A673 (cell line): ENCODE measurements around the gene SGF29. TPM values are rescaled to one million over a fixed set of nuclear protein-coding genes. Genes with fewer than 3 reads are reported as not detected.
A peak's percentile ranks its signal among the peaks of the same experiment; 100 is the strongest.
"Not testable (repeated sequence)": the region's sequence is repeated elsewhere in the genome, so short reads cannot be mapped to it uniquely, and the experiment has no call there.

Experiments
- BruUV-seq: library from RNA; stranded (reverse); fragments of 400-500 nt; replicated peaks from 2 replicates; lab custom pipeline; 2021; lab: Mats Ljungman, UMichigan
- CTCF ChIA-PET: fragments of 300-600 bp; sonication (Branson Sonifier 250); formaldehyde crosslinking; loops from one replicate; lab custom pipeline; 2022; ENCODE audit warnings: antibody characterized with exemption; lab: Charles Lee
- POLR2A ChIA-PET: fragments of 300-600 bp; sonication (Branson Sonifier 250); formaldehyde crosslinking; loops from one replicate; lab custom pipeline; 2022; ENCODE audit warnings: antibody characterized with exemption; ENCODE audit not compliant: low non-redundant PET; lab: Charles Lee
- DNase-seq: peaks from one replicate; pipeline ENCODE4 v3.0.0-alpha.2; 2015; ENCODE audit warnings: low spot score
- H3K27ac ChIP-seq: fragments of 200-600 bp; sonication (generic); 2 replicates; pipeline ENCODE4 v1.5.1; 2016; ENCODE audit warnings: mixed run types, low read depth, mild to moderate bottlenecking, mixed read lengths, antibody characterized with exemption, low read length; ENCODE audit not compliant: poor library complexity, severe bottlenecking
- H3K27me3 ChIP-seq: fragments of 200-600 bp; sonication (generic); replicated peaks from 2 replicates; pipeline ENCODE4 v1.6.1; 2017; ENCODE audit warnings: mixed run types, low read depth, mild to moderate bottlenecking, mixed read lengths, antibody characterized with exemption, low read length; ENCODE audit not compliant: insufficient read depth, poor library complexity
- H3K36me3 ChIP-seq: fragments of 200-600 bp; sonication (generic); 2 replicates; pipeline ENCODE4 v1.6.1; 2016; ENCODE audit warnings: mixed run types, mild to moderate bottlenecking, mixed read lengths, antibody characterized with exemption, low read length; ENCODE audit not compliant: insufficient read depth, poor library complexity, severe bottlenecking
- H3K4me1 ChIP-seq: fragments of 200-600 bp; sonication (generic); 2 replicates; pipeline ENCODE4 v1.6.1; 2017; ENCODE audit warnings: mixed run types, mild to moderate bottlenecking, mixed read lengths, antibody characterized with exemption, low read length; ENCODE audit not compliant: insufficient read depth, poor library complexity, severe bottlenecking
- H3K4me3 ChIP-seq: fragments of 200-600 bp; sonication (generic); 2 replicates; pipeline ENCODE4 v1.5.1; 2016; ENCODE audit warnings: low read depth, mixed run types, mild to moderate bottlenecking, mixed read lengths, low read length; ENCODE audit not compliant: poor library complexity, severe bottlenecking
- H3K9me3 ChIP-seq: fragments of 200-600 bp; sonication (generic); 2 replicates; pipeline ENCODE4 v1.6.1; 2016; ENCODE audit warnings: mixed run types, low read depth, mild to moderate bottlenecking, mixed read lengths, antibody characterized with exemption, low read length; ENCODE audit not compliant: poor library complexity, severe bottlenecking
- EZH2 ChIP-seq: fragments of 200-600 bp; sonication (generic); IDR thresholded peaks from 2 replicates; pipeline ENCODE4 v1.6.1; 2017; ENCODE audit warnings: borderline replicate concordance, low read depth, mild to moderate bottlenecking, mixed read lengths, antibody characterized with exemption, low read length; ENCODE audit not compliant: poor library complexity, severe bottlenecking
- intact Hi-C: fragments of 100-400 bp; cut with micrococcal nuclease; formaldehyde crosslinking; loops from one replicate; pipeline ENCODE4 v1.10.0; 2022; ENCODE audit not compliant: unreplicated experiment
- total RNA-seq: library from RNA; stranded (reverse); gene quantifications from 2 replicates; pipeline ENCODE4 v1.2.3, GENCODE V29; 2021
- TF ChIP-seq, protein P1 (sequence below): fragments of 300-800, 200-600 bp; sonication (generic); conservative IDR thresholded peaks from 2 replicates; pipeline ENCODE4 v1.5.1; 2017; ENCODE audit warnings: low read depth, mild to moderate bottlenecking, antibody characterized with exemption, low read length, moderate library complexity, mixed read lengths

SGF29 gene
- total RNA-seq, 1 experiment from 2014 or later = 42.3 TPM

GRCh38 chr16:28621481-28622155 is 67.9 kb downstream of the SGF29 start:
- Histone ChIP-seq H3K27ac (no peak overlapping the region), H3K4me3 (no peak overlapping the region), H3K9me3 (no peaks in the 10 kb centered on the region), H3K4me1 (no peaks in the 10 kb centered on the region), H3K27me3 (no peaks in the 10 kb centered on the region), H3K36me3 (no peaks in the 10 kb centered on the region)
- TF ChIP-seq, protein P1, sequence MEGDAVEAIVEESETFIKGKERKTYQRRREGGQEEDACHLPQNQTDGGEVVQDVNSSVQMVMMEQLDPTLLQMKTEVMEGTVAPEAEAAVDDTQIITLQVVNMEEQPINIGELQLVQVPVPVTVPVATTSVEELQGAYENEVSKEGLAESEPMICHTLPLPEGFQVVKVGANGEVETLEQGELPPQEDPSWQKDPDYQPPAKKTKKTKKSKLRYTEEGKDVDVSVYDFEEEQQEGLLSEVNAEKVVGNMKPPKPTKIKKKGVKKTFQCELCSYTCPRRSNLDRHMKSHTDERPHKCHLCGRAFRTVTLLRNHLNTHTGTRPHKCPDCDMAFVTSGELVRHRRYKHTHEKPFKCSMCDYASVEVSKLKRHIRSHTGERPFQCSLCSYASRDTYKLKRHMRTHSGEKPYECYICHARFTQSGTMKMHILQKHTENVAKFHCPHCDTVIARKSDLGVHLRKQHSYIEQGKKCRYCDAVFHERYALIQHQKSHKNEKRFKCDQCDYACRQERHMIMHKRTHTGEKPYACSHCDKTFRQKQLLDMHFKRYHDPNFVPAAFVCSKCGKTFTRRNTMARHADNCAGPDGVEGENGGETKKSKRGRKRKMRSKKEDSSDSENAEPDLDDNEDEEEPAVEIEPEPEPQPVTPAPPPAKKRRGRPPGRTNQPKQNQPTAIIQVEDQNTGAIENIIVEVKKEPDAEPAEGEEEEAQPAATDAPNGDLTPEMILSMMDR = no peak
- no peak for TF ChIP-seq EZH2
- BruUV-seq = no TSS peak
- no peak for DNase-seq
- intact Hi-C loops = no loop called here
- POLR2A ChIA-PET = no interaction called here
- CTCF ChIA-PET = no interaction called here

DNA sequence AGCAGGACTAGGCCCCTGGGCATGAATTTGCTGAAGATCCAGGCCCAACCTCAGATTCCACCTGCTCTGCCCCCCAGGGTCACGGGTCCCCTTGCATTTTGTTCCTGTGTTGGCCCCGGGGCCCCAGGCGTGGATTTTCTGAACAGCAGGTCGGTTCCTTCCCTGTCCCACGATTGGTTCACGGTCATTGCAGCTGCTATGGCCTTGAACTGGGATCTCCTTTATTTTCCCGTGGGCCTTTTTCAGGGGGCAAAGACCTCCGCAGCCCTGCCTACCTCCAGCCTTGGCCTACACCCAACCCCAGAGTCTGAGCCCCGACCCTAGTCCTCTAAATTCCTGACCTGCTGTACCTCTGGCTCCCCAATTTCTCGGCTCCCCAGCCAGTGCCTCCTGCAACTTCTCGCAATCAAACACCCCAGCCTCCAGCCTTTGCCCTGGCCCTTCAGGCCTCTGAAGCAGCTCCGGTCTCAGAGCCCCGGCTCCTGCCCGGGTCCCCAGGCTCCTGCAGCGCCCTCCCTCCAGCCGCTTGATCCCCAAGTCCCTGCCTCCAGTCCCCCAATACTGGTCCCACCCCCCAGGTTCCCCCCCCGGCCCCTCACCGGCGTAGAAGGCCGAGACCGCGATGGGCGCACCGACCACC is 68.9 kb downstream of the SGF29 start:
- BruUV-seq, H3K36me3 ChIP-seq, H3K4me1 ChIP-seq, H3K27me3 ChIP-seq, H3K9me3 ChIP-seq, DNase-seq, POLR2A ChIA-PET, intact Hi-C loops, CTCF ChIA-PET: not testable (repeated sequence)
- H3K27ac ChIP-seq = peak overlapping the region; percentile 47
- peak overlapping the region; percentile 49 for H3K4me3 ChIP-seq

DNA sequence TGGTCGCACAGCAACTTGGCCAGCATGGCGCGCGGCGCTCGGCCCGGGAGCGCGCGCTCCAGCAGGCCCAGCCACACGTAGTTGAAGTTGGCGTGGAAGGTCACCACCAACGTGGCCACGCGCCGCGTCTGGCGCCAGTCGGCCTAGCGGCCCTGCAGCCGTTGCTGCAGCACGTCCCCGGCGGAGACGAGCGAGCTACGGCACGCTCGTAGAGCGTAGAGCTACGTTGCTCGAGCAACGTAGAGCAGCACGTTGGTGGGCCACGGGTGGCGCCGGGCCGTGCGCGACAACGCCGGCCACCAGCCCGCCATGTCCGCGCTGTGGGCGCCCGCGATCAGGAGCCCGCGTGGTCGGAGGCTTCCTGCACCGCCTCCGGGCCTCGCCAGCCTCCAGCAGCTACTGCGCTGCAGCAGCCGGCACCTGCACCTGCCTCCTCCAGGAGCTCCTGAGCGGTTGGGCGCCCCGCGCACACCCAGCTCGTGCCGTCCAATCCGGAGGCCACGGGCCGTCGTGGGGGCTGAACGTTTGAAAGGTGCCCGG is 69.5 kb downstream of the SGF29 start:
- no TSS peak for BruUV-seq
- CTCF ChIA-PET = no interaction called here
- Histone ChIP-seq H3K27me3 (no peaks in the 10 kb centered on the region), H3K27ac (peak overlapping the region; percentile 47), H3K4me1 (no peaks in the 10 kb centered on the region), H3K9me3 (no peaks in the 10 kb centered on the region), H3K4me3 (peak overlapping the region; percentile 49), H3K36me3 (no peaks in the 10 kb centered on the region)
- POLR2A ChIA-PET = no interaction called here
- TF ChIP-seq, protein P1 = no peak
- no peak for TF ChIP-seq EZH2
- intact Hi-C loops = no loop called here
- peak; percentile 51 for DNase-seq

DNA sequence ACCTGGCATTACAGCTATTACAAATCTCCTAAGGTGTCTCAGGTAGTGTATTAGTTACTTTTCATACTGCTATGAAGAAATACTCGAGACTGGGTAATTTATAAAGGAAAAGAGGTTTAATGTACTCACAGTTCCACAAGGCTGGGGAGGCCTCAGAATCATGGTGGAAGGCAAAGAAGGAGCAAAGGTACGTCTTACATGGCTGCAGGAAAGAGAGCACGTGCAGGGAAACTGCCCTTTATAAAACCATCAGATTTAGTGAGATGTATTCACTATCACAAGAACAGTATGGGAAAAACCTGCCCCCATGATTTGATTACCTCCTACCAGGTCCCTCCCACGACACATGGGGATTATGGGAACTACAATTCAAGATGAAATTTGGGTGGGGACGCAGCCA is 77.2 kb downstream of the SGF29 start:
- POLR2A ChIA-PET, H3K27me3 ChIP-seq, DNase-seq, H3K4me1 ChIP-seq, BruUV-seq, CTCF ChIA-PET, H3K36me3 ChIP-seq, H3K27ac ChIP-seq, intact Hi-C loops, H3K4me3 ChIP-seq, H3K9me3 ChIP-seq: not testable (repeated sequence)

GRCh38 chr16:28636093-28636823 is 82.5 kb downstream of the SGF29 start:
- BruUV-seq, H3K36me3 ChIP-seq, H3K4me1 ChIP-seq, H3K27me3 ChIP-seq, H3K4me3 ChIP-seq, POLR2A ChIA-PET, H3K27ac ChIP-seq, intact Hi-C loops, CTCF ChIA-PET, H3K9me3 ChIP-seq, DNase-seq: not testable (repeated sequence)
